HG02943 (cell line): ENCODE measurements around the gene ESCO1.
"Not testable (repeated sequence)": the region's sequence is repeated elsewhere in the genome, so short reads cannot be mapped to it uniquely, and the experiment has no call there.

ENCODE experiments used
- ATAC-seq: cut with Tn5 transposase; IDR thresholded peaks from one replicate; pipeline ENCODE4 v1.9.1; 2021; ENCODE audit warnings: mild to moderate bottlenecking, low read depth, moderate library complexity; ENCODE audit not compliant: unreplicated experiment

The ESCO1 gene

GRCh38 chr18:21600526-21601410 lies at the start of gene ESCO1:
Gene ESCO1, minus strand, starts transcription at chr18:21600704. Its CDS starts 25,861 bp downstream, at chr18:21574843.
- ATAC-seq, result peak; percentile 82

GRCh38 chr18:21640375-21640774 lies 39.9 kb upstream of the ESCO1 start:
- not testable (repeated sequence) for ATAC-seq

- ATAC-seq, result no peak
These were observed 38.3 kb upstream of the ESCO1 start for GRCh38 chr18:21638822-21639221.

GRCh38 chr18:21636769-21637168 lies 36.3 kb upstream of the ESCO1 start:
- ATAC-seq, result no peak

GRCh38 chr18:21634588-21635199 lies 34.2 kb upstream of the ESCO1 start:
- no peak for ATAC-seq

GRCh38 chr18:21632393-21632792 lies 31.9 kb upstream of the ESCO1 start:
- no peak for ATAC-seq

GRCh38 chr18:21629089-21629832 lies 28.8 kb upstream of the ESCO1 start:
- ATAC-seq, result peak; percentile 95

- not testable (repeated sequence) for ATAC-seq
These were observed 21.1 kb upstream of the ESCO1 start for GRCh38 chr18:21621640-21622039.

- peak; percentile 97 for ATAC-seq
These were observed 11.9 kb upstream of the ESCO1 start, which contains the start of gene SNRPD1 for GRCh38 chr18:21612125-21613039. Gene SNRPD1, plus strand, starts transcription at chr18:21612314. Its CDS starts 116 bp downstream, at chr18:21612430.

GRCh38 chr18:21611401-21612124 lies 11.1 kb upstream of the ESCO1 start:
- ATAC-seq, result not testable (repeated sequence)

- ATAC-seq, result no peak
These were observed 4.7 kb upstream of the ESCO1 start for GRCh38 chr18:21605213-21605612.

GRCh38 chr18:21604671-21605070 lies 4.2 kb upstream of the ESCO1 start:
- no peak for ATAC-seq

- no peak for ATAC-seq
These were observed 1.7 kb upstream of the ESCO1 start for GRCh38 chr18:21602299-21602587.

- ATAC-seq, result peak; percentile 44
These were observed 649 bp downstream of the ESCO1 start for GRCh38 chr18:21599585-21600525.

- ATAC-seq, result no peak
These were observed 1.5 kb downstream of the ESCO1 start for GRCh38 chr18:21598726-21599584.

- no peak for ATAC-seq
These were observed 2.9 kb downstream of the ESCO1 start for GRCh38 chr18:21597620-21598019.

GRCh38 chr18:21593540-21594257 lies 6.8 kb downstream of the ESCO1 start:
- no peak for ATAC-seq
